HL-60 (cell line): ENCODE results near the gene GALNT15.

Source experiments
- DNase-seq, 2 experiments: peaks; one replicate each; pipeline ENCODE4 v3.0.0-alpha.2; 2010 to 2020; ENCODE audit warnings: low read depth in 1 of 2, low spot score in 1 of 2
- H3K27ac ChIP-seq: fragments of 250-450 bp; sonication (Bioruptor Pico); replicated peaks from 2 replicates; pipeline ENCODE4 v1.5.1; 2020; ENCODE audit warnings: mild to moderate bottlenecking, moderate library complexity
- H3K27me3 ChIP-seq: fragments of 250-450 bp; sonication (Bioruptor Pico); 2 replicates; pipeline ENCODE4 v1.5.1; 2021; ENCODE audit warnings: mild to moderate bottlenecking, moderate library complexity; ENCODE audit not compliant: insufficient read depth, poor library complexity, severe bottlenecking
- H3K4me3 ChIP-seq: replicated peaks from 2 replicates; pipeline ENCODE4 v1.5.1; 2011; ENCODE audit warnings: mild to moderate bottlenecking, control low read depth, low read length; ENCODE audit not compliant: insufficient read depth
- GABPA ChIP-seq: IDR thresholded peaks from 2 replicates; pipeline ENCODE4 v1.6.1; 2012; ENCODE audit warnings: low read depth
- POLR2AphosphoS5 ChIP-seq: IDR thresholded peaks from 2 replicates; pipeline ENCODE4 v1.6.1; 2012; ENCODE audit warnings: low read depth
- SPI1 ChIP-seq: IDR thresholded peaks from 2 replicates; pipeline ENCODE4 v1.6.1; 2012; ENCODE audit warnings: low read depth, mild to moderate bottlenecking, borderline replicate concordance
- TF ChIP-seq, protein P1 (sequence below): IDR thresholded peaks from one replicate; pipeline ENCODE4 v1.5.1; 2011; ENCODE audit warnings: low read length, control low read depth, inconsistent platforms; ENCODE audit not compliant: insufficient read depth
- TF ChIP-seq, protein P2 (sequence below): IDR thresholded peaks from 2 replicates; pipeline ENCODE4 v1.6.1; 2012; ENCODE audit warnings: low read depth; ENCODE audit not compliant: insufficient replicate concordance

GALNT15 gene

DNA sequence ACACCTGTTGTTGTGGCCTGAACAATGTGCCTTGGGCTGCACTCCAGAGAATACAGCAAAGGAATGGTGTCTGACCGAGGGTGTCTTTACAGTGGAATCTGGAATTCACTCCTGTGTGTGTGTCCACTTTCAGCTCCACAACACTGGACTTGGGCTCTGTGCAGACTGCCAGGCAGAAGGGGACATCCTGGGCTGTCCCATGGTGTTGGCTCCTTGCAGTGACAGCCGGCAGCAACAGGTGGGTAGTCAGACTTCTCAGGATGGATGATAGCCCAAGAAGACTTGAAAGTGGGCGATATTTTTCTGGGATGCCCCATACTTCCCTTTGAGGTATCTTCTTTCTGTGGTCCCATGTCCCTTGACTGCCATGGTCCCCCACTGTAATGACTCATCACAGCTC, 45.3 kb downstream of the GALNT15 start:
- no peak for DNase-seq
- Histone ChIP-seq H3K4me3 (no peak overlapping the region), H3K27me3 (no peaks in the 10 kb centered on the region), H3K27ac (no peak overlapping the region)
- TF ChIP-seq SPI1, result no peak
- TF ChIP-seq, protein P1, sequence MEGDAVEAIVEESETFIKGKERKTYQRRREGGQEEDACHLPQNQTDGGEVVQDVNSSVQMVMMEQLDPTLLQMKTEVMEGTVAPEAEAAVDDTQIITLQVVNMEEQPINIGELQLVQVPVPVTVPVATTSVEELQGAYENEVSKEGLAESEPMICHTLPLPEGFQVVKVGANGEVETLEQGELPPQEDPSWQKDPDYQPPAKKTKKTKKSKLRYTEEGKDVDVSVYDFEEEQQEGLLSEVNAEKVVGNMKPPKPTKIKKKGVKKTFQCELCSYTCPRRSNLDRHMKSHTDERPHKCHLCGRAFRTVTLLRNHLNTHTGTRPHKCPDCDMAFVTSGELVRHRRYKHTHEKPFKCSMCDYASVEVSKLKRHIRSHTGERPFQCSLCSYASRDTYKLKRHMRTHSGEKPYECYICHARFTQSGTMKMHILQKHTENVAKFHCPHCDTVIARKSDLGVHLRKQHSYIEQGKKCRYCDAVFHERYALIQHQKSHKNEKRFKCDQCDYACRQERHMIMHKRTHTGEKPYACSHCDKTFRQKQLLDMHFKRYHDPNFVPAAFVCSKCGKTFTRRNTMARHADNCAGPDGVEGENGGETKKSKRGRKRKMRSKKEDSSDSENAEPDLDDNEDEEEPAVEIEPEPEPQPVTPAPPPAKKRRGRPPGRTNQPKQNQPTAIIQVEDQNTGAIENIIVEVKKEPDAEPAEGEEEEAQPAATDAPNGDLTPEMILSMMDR, result no peak
- TF ChIP-seq, protein P2, sequence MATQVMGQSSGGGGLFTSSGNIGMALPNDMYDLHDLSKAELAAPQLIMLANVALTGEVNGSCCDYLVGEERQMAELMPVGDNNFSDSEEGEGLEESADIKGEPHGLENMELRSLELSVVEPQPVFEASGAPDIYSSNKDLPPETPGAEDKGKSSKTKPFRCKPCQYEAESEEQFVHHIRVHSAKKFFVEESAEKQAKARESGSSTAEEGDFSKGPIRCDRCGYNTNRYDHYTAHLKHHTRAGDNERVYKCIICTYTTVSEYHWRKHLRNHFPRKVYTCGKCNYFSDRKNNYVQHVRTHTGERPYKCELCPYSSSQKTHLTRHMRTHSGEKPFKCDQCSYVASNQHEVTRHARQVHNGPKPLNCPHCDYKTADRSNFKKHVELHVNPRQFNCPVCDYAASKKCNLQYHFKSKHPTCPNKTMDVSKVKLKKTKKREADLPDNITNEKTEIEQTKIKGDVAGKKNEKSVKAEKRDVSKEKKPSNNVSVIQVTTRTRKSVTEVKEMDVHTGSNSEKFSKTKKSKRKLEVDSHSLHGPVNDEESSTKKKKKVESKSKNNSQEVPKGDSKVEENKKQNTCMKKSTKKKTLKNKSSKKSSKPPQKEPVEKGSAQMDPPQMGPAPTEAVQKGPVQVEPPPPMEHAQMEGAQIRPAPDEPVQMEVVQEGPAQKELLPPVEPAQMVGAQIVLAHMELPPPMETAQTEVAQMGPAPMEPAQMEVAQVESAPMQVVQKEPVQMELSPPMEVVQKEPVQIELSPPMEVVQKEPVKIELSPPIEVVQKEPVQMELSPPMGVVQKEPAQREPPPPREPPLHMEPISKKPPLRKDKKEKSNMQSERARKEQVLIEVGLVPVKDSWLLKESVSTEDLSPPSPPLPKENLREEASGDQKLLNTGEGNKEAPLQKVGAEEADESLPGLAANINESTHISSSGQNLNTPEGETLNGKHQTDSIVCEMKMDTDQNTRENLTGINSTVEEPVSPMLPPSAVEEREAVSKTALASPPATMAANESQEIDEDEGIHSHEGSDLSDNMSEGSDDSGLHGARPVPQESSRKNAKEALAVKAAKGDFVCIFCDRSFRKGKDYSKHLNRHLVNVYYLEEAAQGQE, result no peak
- no peak for TF ChIP-seq GABPA
- TF ChIP-seq POLR2AphosphoS5, result no peak

DNA sequence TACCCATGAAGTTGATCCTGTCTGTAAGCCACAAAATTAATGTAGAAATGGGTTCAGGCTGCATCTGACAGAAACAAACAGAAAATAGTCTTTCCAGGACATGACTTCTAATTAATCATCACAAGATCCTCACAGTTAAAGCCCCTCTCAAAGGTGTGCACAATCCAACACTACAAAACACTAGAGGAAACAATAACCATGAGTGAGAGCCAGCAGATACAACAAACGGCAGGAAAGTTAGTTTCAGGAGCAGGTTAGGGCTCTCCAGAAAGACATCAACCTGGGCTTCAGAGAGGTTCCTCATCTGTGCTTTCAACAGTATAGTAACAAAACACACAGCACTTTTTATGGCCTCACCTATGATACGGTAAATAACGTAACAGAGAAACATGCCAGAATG, 47.5 kb downstream of the GALNT15 start:
- Histone ChIP-seq H3K27ac (no peak overlapping the region), H3K4me3 (no peak overlapping the region), H3K27me3 (no peaks in the 10 kb centered on the region)
- TF ChIP-seq, protein P1, result no peak
- TF ChIP-seq, protein P2, result no peak
- TF ChIP-seq GABPA, result no peak
- TF ChIP-seq SPI1, result no peak
- DNase-seq, result no peak

DNA sequence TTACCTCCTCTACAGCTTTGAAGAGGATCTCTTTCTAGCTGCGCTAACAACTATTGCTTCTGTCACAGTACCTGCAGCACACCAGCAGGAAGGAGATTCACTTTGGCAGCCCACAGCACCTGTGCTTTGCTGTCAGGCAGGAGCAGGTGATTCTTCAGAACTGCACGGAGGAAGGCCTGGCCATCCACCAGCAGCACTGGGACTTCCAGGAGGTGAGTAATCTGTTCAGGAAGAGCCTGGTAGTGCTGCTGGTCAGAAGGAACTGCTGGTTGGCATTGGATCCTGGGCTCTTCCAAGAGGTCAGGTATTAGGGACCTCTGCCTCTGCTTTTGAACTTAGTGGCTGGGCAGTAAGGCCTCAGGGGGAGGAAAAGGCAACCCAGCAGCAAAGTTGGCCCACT, 48.1 kb downstream of the GALNT15 start:
- H3K27ac ChIP-seq, result no peak overlapping the region
- TF ChIP-seq GABPA, result no peak
- TF ChIP-seq, protein P2, result no peak
- TF ChIP-seq, protein P1, result no peak
- TF ChIP-seq POLR2AphosphoS5, result no peak
- no peak for TF ChIP-seq SPI1
- H3K27me3 ChIP-seq, result no peaks in the 10 kb centered on the region
- DNase-seq, result no peak
- H3K4me3 ChIP-seq, result no peak overlapping the region
